SK-N-MC (cell line): ENCODE data around the gene GPR132.
"Not testable (repeated sequence)": the region's sequence is repeated elsewhere in the genome, so short reads cannot be mapped to it uniquely, and the experiment has no call there.

Source experiments
- DNase-seq: peaks from one replicate; pipeline ENCODE4 v3.0.0-alpha.2; 2011; ENCODE audit warnings: low read depth, low spot score
- H3K27ac ChIP-seq: fragments of 200-600 bp; sonication (generic); 2 replicates; pipeline ENCODE4 v1.5.1; 2016; ENCODE audit warnings: mixed run types
- H3K36me3 ChIP-seq: fragments of 200-600 bp; sonication (generic); 2 replicates; pipeline ENCODE4 v1.6.1; 2017; ENCODE audit warnings: antibody characterized with exemption, low read length, mixed read lengths; ENCODE audit not compliant: insufficient read depth
- H3K4me3 ChIP-seq: fragments of 200-600 bp; sonication (generic); 2 replicates; pipeline ENCODE4 v1.5.1; 2016
- H3K9ac ChIP-seq: fragments of 200-600 bp; sonication (generic); 2 replicates; pipeline ENCODE4 v1.8.0; 2017; ENCODE audit warnings: mixed run types, mixed read lengths; ENCODE audit not compliant: insufficient read length
- H3K9me3 ChIP-seq: fragments of 200-600 bp; sonication (generic); 2 replicates; pipeline ENCODE4 v1.6.1; 2017; ENCODE audit warnings: low read depth, mild to moderate bottlenecking, antibody characterized with exemption, low read length, moderate library complexity, mixed read lengths
- EZH2 ChIP-seq: fragments of 200-600 bp; sonication (generic); IDR thresholded peaks from one replicate; pipeline ENCODE4 v1.6.1; 2017; ENCODE audit warnings: antibody characterized with exemption
- FOXP2 ChIP-seq: optimal IDR thresholded peaks from 2 replicates; pipeline ENCODE3; 2011; ENCODE audit warnings: mild to moderate bottlenecking, moderate library complexity; ENCODE audit not compliant: insufficient read depth; ENCODE audit errors: extremely low read length, control extremely low read depth
- POLR2AphosphoS5 ChIP-seq: IDR thresholded peaks from 2 replicates; pipeline ENCODE4 v1.6.1; 2012; ENCODE audit warnings: mild to moderate bottlenecking, low read depth, low read length, borderline replicate concordance

GPR132 gene, protein sequence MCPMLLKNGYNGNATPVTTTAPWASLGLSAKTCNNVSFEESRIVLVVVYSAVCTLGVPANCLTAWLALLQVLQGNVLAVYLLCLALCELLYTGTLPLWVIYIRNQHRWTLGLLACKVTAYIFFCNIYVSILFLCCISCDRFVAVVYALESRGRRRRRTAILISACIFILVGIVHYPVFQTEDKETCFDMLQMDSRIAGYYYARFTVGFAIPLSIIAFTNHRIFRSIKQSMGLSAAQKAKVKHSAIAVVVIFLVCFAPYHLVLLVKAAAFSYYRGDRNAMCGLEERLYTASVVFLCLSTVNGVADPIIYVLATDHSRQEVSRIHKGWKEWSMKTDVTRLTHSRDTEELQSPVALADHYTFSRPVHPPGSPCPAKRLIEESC

DNA sequence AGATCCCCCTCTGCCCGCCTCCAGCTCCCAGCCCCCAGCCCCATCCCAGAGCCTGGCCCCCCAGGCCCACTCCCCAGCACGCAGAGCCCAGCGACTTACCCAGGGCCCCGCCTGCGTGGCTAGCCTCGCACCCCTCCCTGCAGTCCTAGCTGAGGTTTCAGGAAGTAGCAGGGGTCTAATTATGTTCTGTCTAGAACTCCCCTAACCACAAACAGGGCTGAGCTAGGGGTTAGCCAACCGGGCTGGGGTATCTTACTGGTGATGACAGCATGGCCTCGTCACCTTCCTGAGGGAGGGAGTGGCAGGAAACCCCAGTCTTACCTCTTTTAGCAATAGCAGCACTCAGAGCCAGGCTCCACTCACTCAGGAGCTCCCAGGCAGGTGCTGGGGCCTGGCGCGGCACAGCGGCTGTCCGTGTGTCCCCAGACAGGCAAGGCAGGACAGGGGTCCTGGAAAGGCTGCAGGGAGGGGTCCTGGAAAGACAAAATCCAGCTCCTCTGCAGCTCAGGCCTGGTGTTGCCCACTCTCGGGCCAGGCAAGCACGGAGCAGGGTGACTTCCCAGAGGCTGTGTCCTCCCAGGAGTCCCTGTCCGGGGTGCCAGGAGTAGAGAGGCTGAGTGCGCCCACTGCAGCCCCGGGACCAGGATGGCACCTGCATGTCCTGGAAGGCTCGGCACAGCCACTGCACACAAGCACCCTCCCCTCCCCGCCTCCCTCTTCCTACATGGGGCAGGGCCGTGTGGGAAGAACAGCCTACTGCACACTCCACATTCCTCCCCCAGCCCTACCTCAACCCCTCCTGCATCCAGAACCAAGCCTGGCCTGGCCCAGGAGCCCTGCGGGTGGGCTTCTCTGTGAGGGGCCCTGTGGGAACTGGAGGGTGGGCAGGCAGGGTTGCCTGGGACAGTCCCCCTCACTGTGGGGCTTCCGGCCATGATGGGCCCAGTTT, at the start of gene GPR132:
TSS of gene GPR132 (minus strand) at position 151 of the 949 bp plus-strand sequence. CDS start 10,010 bp downstream, outside the sequence.
- Histone ChIP-seq H3K36me3 (no peaks in the 10 kb centered on the region), H3K9me3 (no peaks in the 10 kb centered on the region), H3K27ac (no peak within 1 kb of the TSS), H3K9ac (no peak within 1 kb of the TSS), H3K4me3 (no peak within 1 kb of the TSS)
- no peak for DNase-seq
- TF ChIP-seq EZH2 (no peak), FOXP2 (no peak), POLR2AphosphoS5 (no peak)

- not testable (repeated sequence) for H3K9me3 ChIP-seq, H3K4me3 ChIP-seq, H3K27ac ChIP-seq, DNase-seq, H3K9ac ChIP-seq, H3K36me3 ChIP-seq
Measured at GRCh38 chr14:105109243-105109642, 44.0 kb upstream of the GPR132 start.

- H3K27ac ChIP-seq: no peak overlapping the region
- no peak overlapping the region for H3K9ac ChIP-seq
Measured at GRCh38 chr14:105108516-105108864, 43.3 kb upstream of the GPR132 start.

GRCh38 chr14:105107781-105108515, 42.7 kb upstream of the GPR132 start:
- TF ChIP-seq FOXP2: no peak
- TF ChIP-seq POLR2AphosphoS5: no peak
- TF ChIP-seq EZH2: no peak
- no peak overlapping the region for H3K27ac ChIP-seq
- H3K36me3 ChIP-seq: no peaks in the 10 kb centered on the region
- no peak overlapping the region for H3K9ac ChIP-seq
- H3K4me3 ChIP-seq: no peak overlapping the region
- H3K9me3 ChIP-seq: no peaks in the 10 kb centered on the region
- DNase-seq: no peak

More at GRCh38 chr14:105108516-105108864, 43.3 kb upstream of the GPR132 start:
- Histone ChIP-seq H3K36me3 (no peaks in the 10 kb centered on the region), H3K9me3 (no peaks in the 10 kb centered on the region), H3K4me3 (no peak overlapping the region)
- TF ChIP-seq POLR2AphosphoS5 (no peak), FOXP2 (no peak), EZH2 (no peak)
- no peak for DNase-seq

- Histone ChIP-seq H3K27ac (no peak overlapping the region), H3K9me3 (no peaks in the 10 kb centered on the region), H3K4me3 (no peak overlapping the region), H3K9ac (no peak overlapping the region), H3K36me3 (no peaks in the 10 kb centered on the region)
- TF ChIP-seq FOXP2 (no peak), EZH2 (no peak), POLR2AphosphoS5 (no peak)
- no peak for DNase-seq
Measured at GRCh38 chr14:105107351-105107750, 42.1 kb upstream of the GPR132 start.

GRCh38 chr14:105105158-105105557, 39.9 kb upstream of the GPR132 start:
- H3K36me3 ChIP-seq: no peaks in the 10 kb centered on the region
- no peak for DNase-seq
- no peak overlapping the region for H3K27ac ChIP-seq
- no peak overlapping the region for H3K4me3 ChIP-seq
- TF ChIP-seq FOXP2: no peak
- no peak for TF ChIP-seq EZH2
- TF ChIP-seq POLR2AphosphoS5: no peak
- H3K9me3 ChIP-seq: no peaks in the 10 kb centered on the region
- H3K9ac ChIP-seq: no peak overlapping the region

GRCh38 chr14:105102893-105103292, 37.7 kb upstream of the GPR132 start:
- no peaks in the 10 kb centered on the region for H3K9me3 ChIP-seq
- no peak overlapping the region for H3K4me3 ChIP-seq
- TF ChIP-seq FOXP2: no peak
- no peak for TF ChIP-seq EZH2
- no peak for TF ChIP-seq POLR2AphosphoS5
- no peaks in the 10 kb centered on the region for H3K36me3 ChIP-seq
- H3K9ac ChIP-seq: no peak overlapping the region
- DNase-seq: no peak
- H3K27ac ChIP-seq: no peak overlapping the region

GRCh38 chr14:105102361-105102870, 37.2 kb upstream of the GPR132 start:
- H3K4me3 ChIP-seq: no peak overlapping the region
- no peaks in the 10 kb centered on the region for H3K9me3 ChIP-seq
- no peaks in the 10 kb centered on the region for H3K36me3 ChIP-seq
- DNase-seq: no peak
- no peak overlapping the region for H3K27ac ChIP-seq
- no peak for TF ChIP-seq FOXP2
- no peak for TF ChIP-seq POLR2AphosphoS5
- TF ChIP-seq EZH2: no peak
- no peak overlapping the region for H3K9ac ChIP-seq
